NCI-H2107 (cell line): ENCODE results near the gene CCNL2.
"Not testable (repeated sequence)": the region's sequence is repeated elsewhere in the genome, so short reads cannot be mapped to it uniquely, and the experiment has no call there.

Experiments
- DNase-seq: peaks from one replicate; lab custom pipeline; 2025; lab: John Stamatoyannopoulos, UW

Gene CCNL2

GRCh38 chr1:1432274-1432950 lies 33.3 kb upstream of the CCNL2 start:
- DNase-seq, result no peak

GRCh38 chr1:1431845-1432273 lies 32.7 kb upstream of the CCNL2 start:
- no peak for DNase-seq

DNA sequence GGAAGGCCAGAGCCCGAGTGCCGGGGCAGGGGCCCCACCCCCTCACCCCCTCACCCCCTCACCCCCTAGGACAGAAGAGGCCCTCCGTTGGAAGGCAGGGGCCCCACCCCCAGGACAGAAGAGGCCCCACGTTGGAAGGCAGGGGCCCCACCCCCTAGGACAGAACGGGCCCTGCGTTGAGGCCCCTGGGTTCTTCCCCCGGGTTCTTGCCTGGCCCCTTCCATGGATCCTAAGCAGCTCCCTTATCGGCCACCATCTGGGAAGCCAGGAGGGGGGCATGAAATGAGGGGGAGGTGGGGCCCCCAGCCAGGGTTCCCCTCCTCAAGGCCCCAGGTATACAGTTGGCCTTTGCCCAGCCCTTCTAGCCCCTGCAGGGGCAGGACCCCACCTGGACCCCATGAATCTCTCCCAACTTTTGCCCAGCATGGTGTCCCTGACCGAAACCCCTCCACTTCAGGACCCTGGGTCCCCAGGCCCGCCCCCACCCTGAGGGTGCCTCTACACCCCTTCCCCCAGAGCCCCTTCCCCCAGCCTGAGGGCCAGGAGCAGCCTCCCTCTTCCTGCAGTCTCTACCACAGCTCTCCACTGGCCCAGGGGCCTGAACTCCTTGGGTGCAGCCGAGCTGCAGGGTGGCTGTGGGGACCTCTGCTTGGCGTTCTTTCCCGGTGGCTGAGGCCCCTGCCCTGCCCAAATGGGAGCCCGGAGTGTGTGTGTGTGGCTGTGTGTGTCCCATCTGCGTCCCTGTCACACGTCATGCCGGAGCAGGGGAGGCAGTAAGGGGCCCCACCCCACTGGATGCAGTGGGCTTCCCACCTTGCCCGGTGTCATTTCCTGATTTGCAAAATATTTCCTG lies 32.1 kb upstream of the CCNL2 start:
- DNase-seq, result no peak

DNA sequence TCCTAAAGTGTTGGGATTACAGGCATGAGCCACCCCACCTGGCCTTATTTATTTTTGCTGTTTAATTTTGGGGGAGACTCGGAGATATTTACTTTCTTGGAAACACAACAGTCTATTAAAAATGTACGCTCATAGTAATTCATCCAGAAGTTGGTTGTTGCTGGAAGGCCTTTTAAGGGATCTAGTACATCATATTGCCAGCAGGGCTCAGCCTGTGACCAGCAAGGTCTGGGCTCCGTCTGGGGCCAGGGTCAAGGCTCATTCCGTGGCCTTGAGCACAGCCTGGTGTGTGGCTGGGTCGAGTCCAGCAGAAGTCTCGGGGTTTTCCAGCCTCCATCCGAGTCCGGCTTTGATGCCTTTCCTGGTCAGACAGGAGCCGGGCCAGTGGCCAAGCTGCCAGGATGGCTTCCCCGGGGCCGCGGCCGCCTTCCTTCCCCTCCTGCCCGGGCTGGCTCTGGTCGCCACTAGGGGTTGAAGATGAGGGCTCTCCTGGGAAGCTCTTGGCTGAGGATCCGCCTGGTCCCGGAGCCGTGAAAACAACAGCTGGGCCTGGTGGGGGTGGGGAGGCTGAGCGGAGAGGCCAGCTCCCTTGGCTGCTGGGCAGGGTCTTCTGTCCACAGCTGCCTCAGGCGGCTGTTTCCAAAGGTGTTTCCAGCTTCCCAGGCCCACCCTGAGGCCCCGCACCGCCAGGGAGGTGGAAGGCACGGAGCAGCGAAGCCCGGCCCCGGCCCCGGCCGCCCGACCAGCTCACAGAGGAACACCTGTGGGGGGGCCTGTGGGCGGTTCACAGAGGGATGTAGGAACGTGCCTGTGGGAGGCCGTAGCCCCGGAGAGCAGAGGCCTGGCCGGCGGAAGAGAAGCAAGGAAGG lies 31.2 kb upstream of the CCNL2 start:
- DNase-seq, result no peak

GRCh38 chr1:1429671-1430073 lies 30.5 kb upstream of the CCNL2 start:
- no peak for DNase-seq

- DNase-seq, result not testable (repeated sequence)
These were observed 29.8 kb upstream of the CCNL2 start for GRCh38 chr1:1428967-1429366.

DNA sequence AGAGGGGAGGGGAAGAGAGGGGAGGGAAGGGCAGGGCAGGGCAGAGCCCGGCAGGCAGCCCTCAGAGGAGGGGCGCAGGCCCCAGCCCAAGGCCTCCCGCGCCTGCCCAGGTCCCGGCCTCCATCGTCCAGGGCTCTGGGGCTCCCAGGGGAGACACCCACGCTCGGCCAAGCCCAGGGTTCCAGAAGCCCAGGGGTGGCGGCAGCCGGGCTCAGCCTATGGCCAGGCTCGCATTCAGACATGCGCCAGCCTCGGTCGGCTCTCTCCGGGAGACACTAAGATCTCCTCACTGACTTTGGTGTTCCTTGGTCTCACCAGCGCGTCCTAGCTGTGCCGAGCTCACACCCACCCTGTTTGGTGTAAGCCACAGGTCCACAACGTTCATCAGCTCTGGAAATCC lies 29.0 kb upstream of the CCNL2 start:
- no peak for DNase-seq

- DNase-seq, result no peak
These were observed 28.6 kb upstream of the CCNL2 start for GRCh38 chr1:1427820-1428148.

DNA sequence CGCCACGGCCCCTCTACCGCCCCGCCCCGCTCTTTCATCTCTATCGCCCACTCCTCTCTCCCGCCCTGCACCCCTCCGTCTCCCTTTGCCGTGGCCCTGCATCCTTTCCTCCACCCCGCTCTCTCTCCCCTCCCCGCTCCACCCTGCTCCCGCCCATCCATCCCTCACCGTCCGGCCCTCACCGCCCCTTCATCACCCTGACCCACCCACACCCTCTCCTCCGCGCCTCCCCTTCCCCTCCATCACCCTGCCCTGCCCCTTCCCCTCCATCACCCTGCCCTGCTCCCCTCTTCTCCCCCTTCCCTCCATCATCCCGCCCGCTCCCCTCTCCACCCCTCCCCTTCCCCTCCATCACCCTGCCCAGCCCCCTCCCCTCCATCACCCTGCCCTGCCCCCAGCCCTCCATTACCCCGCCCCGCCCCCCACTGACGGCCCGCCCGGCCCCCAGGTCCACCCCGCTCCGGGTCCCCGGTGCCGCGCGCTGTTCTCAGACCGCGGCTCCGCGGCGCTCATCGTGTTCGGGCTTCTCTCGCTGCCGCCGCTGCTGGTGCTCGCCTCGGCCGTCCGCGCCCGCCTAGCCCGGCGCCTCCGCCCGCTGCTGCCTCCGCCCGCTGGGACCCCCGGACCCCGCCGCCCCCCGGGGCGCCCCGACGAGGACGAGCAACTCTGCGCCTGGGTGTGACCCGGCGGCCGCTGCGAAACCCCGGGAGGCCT lies 28.1 kb upstream of the CCNL2 start:
- no peak for DNase-seq

DNA sequence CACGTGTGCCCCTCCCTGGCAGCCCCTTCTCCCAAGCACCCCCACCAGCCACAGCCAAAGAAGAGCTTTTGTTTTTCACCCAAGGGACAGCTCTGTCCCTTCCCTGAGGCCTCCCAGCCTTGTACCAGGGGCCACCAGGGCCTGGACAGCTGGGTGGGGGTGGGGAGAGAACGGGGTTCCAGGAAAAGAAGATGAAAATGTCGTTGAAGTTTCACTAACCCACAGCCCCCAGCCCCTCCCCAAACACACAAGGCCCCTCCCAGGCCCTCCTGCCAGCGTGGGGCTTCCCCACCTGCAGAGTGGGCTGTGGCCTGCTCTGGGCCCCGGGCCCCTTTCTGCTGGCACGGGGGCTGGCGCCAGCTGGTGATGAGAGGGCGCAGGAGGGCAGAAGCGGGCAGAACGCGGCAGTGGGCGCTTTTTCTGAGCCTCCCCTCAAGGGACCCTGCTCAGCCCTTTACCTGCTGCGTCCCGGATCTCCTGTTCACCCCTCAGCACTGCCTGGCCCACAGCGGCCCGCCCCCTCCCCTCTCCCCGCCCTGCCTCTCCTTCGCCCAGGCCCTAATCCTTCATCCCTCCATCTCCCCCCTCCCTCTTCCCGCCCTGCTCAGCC lies 27.5 kb upstream of the CCNL2 start:
- no peak for DNase-seq

DNA sequence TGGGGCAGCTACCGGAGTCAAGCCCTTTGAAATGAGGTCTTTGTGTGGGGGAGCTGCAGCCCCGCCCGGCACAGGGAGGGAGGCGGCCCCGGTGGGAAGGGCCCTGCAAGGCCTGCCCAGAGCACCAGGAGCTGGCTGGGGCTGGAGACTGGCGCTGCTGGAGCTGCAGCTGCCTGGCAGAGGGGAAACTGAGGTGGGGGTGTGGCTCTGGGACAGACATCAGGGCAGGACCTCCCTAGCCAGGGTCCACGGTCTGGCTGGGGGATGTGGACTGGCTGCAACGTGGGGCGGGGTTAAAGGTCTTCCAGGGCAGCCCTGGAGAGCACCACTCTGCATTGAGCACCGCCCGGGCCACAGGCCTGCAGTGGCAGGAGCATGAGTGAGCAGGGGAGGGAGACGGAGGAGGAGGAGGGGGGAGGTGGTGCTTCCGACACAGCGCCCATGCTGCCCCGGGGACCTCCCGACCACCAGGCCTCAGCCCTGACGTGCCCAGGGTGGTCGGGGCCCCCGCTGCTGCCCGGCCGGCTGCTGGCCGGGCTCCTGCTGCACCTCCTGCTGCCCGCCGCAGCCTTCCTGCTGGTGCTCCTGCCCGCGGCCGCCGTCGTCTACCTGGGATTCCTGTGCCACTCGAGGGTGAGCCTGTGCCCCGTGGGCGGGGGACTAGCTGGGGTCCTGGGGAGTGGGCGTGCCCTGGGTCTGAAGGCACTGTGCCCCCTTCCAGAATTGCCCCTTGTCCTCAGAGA lies 26.8 kb upstream of the CCNL2 start:
- no peak for DNase-seq

DNA sequence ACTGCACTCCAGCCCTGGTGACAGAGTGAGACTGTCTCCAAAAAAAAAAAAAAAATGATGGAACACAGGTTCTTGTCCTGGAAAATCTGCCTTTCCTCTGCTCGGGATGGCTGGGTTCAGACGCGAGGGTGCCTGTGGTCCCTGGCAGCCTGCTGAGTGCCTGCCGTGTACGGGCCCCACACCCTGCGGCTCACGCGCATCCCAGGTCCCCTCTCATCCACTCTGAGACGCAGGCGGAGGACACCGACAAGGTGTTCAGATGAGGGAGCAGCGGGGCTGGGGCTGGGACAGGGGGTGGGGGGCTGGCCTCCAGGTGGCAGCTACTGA lies 26.3 kb upstream of the CCNL2 start:
- DNase-seq, result no peak

- DNase-seq, result no peak
These were observed 25.6 kb upstream of the CCNL2 start for GRCh38 chr1:1424707-1425106.

- DNase-seq, result no peak
These were observed 24.1 kb upstream of the CCNL2 start for GRCh38 chr1:1423245-1423597.

- DNase-seq, result no peak
These were observed 23.5 kb upstream of the CCNL2 start for GRCh38 chr1:1422465-1423244.

DNA sequence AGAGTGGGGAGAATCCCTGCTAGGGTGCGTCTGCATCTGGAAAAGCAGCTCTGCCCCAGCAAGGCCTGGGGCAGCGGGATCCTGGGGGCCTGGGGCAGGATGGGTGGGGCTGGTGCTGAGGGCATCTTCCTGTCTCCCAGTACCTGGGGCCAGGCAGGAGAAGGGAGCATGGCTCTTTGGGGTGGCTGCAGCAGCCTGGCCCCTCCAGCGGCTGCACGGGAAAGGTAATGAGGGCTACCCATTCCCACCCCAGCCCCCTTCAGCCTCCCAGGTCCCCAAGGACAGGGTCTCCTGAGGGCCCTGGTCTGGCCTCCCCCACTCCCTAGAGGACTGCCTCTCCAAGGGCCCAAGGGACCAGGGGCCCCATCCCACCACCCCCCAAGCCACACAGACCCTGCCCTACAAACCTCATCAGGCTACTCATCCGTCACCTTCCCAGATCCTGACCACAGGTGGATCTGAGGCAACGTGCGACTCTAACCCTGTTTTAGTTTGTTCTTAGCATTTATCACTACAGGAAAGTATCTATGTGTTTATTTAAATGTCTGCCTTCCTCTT lies 22.9 kb upstream of the CCNL2 start:
- DNase-seq, result no peak

DNA sequence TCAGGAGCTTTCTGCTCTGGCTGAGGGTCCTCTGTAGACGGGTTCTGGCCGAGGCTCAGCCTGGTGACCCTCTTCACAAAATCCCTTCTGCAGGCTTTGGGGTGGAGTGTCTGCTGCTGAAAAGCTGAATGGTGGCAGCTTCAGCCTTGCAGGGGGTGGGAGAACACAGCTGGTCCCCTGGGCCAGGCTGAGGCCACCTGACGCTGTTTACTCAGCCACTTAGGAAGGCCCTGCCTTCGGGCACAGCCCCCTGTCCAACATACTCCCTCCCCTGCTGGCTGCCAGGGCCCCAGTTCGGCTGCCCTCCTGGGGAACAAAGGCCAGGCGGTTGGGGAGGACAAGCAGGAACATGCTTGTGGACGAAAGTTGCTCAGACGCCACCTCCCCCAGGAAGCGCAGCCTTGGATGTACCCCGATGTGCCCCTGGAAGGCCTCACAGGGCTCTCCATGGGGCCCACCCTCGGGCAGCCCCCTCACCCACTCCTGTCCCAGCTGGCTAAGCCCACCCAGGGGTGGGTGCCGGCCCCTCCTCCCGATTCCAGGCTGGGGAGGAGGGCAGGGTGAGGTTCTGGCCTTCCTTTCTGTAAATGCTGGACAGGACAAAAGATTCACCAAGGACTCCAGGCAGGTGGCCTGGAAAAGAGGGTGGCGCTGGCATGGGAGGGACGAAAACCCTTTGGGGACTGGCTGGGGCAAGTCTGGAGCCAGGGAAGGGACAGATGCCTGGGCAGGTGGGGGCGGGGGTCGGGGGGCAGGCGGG lies 22.2 kb upstream of the CCNL2 start, which contains the start of gene ANKRD65:
Gene ANKRD65 (minus strand): TSS at position 130 of the 760 bp plus-strand sequence. CDS start 271 bp downstream, outside the sequence.
- DNase-seq, result no peak

DNA sequence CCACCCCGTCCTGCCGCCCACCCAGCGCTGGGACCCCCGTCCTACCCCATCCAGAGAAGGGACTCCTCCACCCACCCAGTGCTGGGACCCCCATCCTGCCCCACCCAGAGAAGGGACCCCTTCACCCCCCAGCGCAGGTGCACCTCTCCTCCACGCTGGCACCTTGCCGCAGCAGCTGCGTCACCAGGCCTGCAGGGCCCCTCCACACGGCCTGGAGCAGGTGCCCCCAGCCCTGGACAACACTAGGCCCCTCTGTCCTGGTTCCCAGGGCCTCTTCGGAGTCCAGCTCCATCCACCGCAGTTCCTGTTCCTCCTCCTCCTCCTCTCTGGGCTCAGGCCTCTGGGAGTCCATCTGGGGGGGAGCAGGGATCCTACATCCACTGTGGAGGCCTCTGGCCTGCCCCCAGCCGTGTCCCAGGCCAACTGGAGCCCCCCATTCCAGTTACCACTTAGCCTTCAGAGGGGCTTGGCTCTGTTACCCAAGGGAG lies 21.6 kb upstream of the CCNL2 start:
- DNase-seq, result no peak
